CD8-positive, alpha-beta memory T cell (primary cell): Measurements from ENCODE around the gene POU6F2. TPM values are rescaled to one million over a fixed set of nuclear protein-coding genes. Genes with fewer than 3 reads are reported as not detected.

Experiments
- CTCF ChIA-PET: fragments of 350-600 bp; sonication (Branson Sonifier 250); formaldehyde crosslinking; loops from one replicate; lab custom pipeline; 2021; ENCODE audit warnings: antibody characterized with exemption; lab: Charles Lee
- POLR2A ChIA-PET: fragments of 350-600 bp; sonication (Branson Sonifier 250); formaldehyde crosslinking; loops from one replicate; lab custom pipeline; 2021; ENCODE audit warnings: antibody characterized with exemption; lab: Charles Lee
- DNase-seq, 5 donors: peaks; one replicate each; pipeline versions ENCODE4 v3.0.0 to v3.0.0-alpha.2; 2020 to 2022; ENCODE audit warnings: mixed read lengths in 1 of 5
- H3K27ac ChIP-seq: one replicate; pipeline ENCODE4 v1.7.0; 2013; ENCODE audit warnings: low read depth, mild to moderate bottlenecking, low read length, moderate library complexity
- H3K27me3 ChIP-seq: 2 replicates; pipeline ENCODE4 v1.7.0; 2013; ENCODE audit warnings: low read length, mild to moderate bottlenecking; ENCODE audit not compliant: insufficient read depth, poor library complexity, severe bottlenecking
- H3K36me3 ChIP-seq: 2 replicates; pipeline ENCODE4 v1.7.0; 2013; ENCODE audit warnings: mild to moderate bottlenecking, low read length, moderate library complexity; ENCODE audit not compliant: insufficient read depth
- H3K4me1 ChIP-seq: 2 replicates; pipeline ENCODE4 v1.7.0; 2013; ENCODE audit warnings: mild to moderate bottlenecking, low read length, moderate library complexity; ENCODE audit not compliant: insufficient read depth
- H3K4me3 ChIP-seq: 2 replicates; pipeline ENCODE4 v1.7.0; 2013; ENCODE audit warnings: mild to moderate bottlenecking, low read length
- H3K9me3 ChIP-seq: 2 replicates; pipeline ENCODE4 v1.7.0; 2013; ENCODE audit warnings: mild to moderate bottlenecking, low read length
- H3K27ac Mint-ChIP-seq, 8 donors: one replicate each; pipeline ENCODE4 v1.8.0; 2020 to 2021; ENCODE audit warnings: mixed read lengths in 8 of 8, mild to moderate bottlenecking in 6 of 8, inconsistent platforms in 3 of 8, moderate library complexity in 3 of 8
- H3K27me3 Mint-ChIP-seq, 2 donors: one replicate each; pipeline ENCODE4 v1.8.0; 2020 to 2021; ENCODE audit warnings: mixed read lengths in 2 of 2, mild to moderate bottlenecking in 1 of 2, moderate library complexity in 1 of 2
- H3K36me3 Mint-ChIP-seq, 3 donors: one replicate each; pipeline ENCODE4 v1.8.0; 2020 to 2021; ENCODE audit warnings: mixed read lengths in 3 of 3, inconsistent platforms in 1 of 3, mild to moderate bottlenecking in 1 of 3
- H3K4me1 Mint-ChIP-seq, 3 donors: one replicate each; pipeline ENCODE4 v1.8.0; 2020 to 2021; ENCODE audit warnings: mixed read lengths in 3 of 3, inconsistent platforms in 1 of 3, mild to moderate bottlenecking in 1 of 3
- H3K4me3 Mint-ChIP-seq, 7 donors: one replicate each; pipeline ENCODE4 v1.8.0; 2020 to 2021; ENCODE audit warnings: mixed read lengths in 7 of 7, mild to moderate bottlenecking in 6 of 7, moderate library complexity in 4 of 7, inconsistent platforms in 2 of 7
- H3K9me3 Mint-ChIP-seq, 5 donors: one replicate each; pipeline ENCODE4 v1.8.0; 2020 to 2022; ENCODE audit warnings: mixed read lengths in 5 of 5, mild to moderate bottlenecking in 3 of 5, moderate library complexity in 2 of 5, inconsistent platforms in 1 of 5
- polyA plus RNA-seq: library from polyadenylated mRNA; unstranded; fragments of 300-500 nt; fragmentation: Illumina TruSeq; gene quantifications from one replicate; pipeline ENCODE4 v1.2.3, GENCODE V29; 2021
- total RNA-seq, 2 experiments: library from RNA; stranded (reverse); gene quantifications; one replicate each; pipeline ENCODE4 v1.2.3, GENCODE V29; 2021

Gene POU6F2
- total and polyA plus RNA-seq, 3 experiments from 2014 or later, result not detected

DNA sequence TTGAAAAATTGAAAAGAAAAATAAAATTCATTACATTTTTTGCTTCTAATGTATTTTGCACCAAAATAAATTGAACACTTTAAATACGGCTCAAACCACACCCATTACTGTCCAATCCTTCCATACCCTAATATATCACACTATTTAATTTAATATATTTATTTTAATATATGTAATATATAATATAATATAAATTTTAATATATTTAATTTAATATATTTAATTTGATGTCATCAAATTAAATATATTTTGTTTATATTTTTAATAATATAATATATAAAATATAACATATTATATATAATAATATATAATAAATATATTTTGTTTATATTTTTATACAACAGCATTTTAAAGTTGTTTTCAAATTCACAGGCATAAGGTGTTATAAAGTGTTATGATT is 15.7 kb upstream of the POU6F2 start:
- no peak overlapping the region for H3K4me3 Mint-ChIP-seq
- POLR2A ChIA-PET, result no interaction called here

GRCh38 chr7:38964921-38965320 is 12.8 kb upstream of the POU6F2 start:
- ChIA-PET CTCF (no interaction called here), POLR2A (no interaction called here)
- H3K4me1 Mint-ChIP-seq, result no peaks in the 10 kb centered on the region
- peaks cover 4 to 11% of the 10 kb centered on the region in 2 donors for H3K27me3 Mint-ChIP-seq
- Histone ChIP-seq H3K36me3 (no peaks in the 10 kb centered on the region), H3K4me3 (no peak overlapping the region), H3K4me1 (no peaks in the 10 kb centered on the region), H3K27me3 (no peaks in the 10 kb centered on the region), H3K27ac (no peak overlapping the region), H3K9me3 (no peaks in the 10 kb centered on the region)
- DNase-seq, result no peak
- H3K4me3 Mint-ChIP-seq, result no peak overlapping the region
- H3K27ac Mint-ChIP-seq, result no peak overlapping the region
- H3K9me3 Mint-ChIP-seq, result peaks cover 0 to 9% (median 4%) of the 10 kb centered on the region in 5 donors
- H3K36me3 Mint-ChIP-seq, result peaks cover 0 to 2% (median 0%) of the 10 kb centered on the region in 3 donors

More for the DNA sequence above, 15.7 kb upstream of the POU6F2 start:
- Histone ChIP-seq H3K36me3 (no peaks in the 10 kb centered on the region), H3K27me3 (no peaks in the 10 kb centered on the region), H3K27ac (no peak overlapping the region), H3K4me3 (no peak overlapping the region), H3K4me1 (no peaks in the 10 kb centered on the region), H3K9me3 (no peaks in the 10 kb centered on the region)
- DNase-seq, result no peak
- Mint-ChIP-seq H3K36me3 (no peaks in the 10 kb centered on the region), H3K27ac (no peak overlapping the region), H3K9me3 (peaks cover 0 to 9% (median 4%) of the 10 kb centered on the region in 5 donors), H3K4me1 (no peaks in the 10 kb centered on the region), H3K27me3 (peaks cover 6 to 23% of the 10 kb centered on the region in 2 donors)
- CTCF ChIA-PET, result no interaction called here

GRCh38 chr7:38973760-38974159 is 3.9 kb upstream of the POU6F2 start:
- H3K27me3 Mint-ChIP-seq, result peaks cover 34 to 46% of the 10 kb centered on the region in 2 donors
- Histone ChIP-seq H3K27me3 (peaks cover 4% of the 10 kb centered on the region), H3K9me3 (no peaks in the 10 kb centered on the region), H3K4me3 (no peak overlapping the region), H3K4me1 (no peaks in the 10 kb centered on the region), H3K36me3 (no peaks in the 10 kb centered on the region), H3K27ac (no peak overlapping the region)
- H3K9me3 Mint-ChIP-seq, result peaks cover 0 to 2% (median 0%) of the 10 kb centered on the region in 5 donors
- POLR2A ChIA-PET, result no interaction called here
- H3K27ac Mint-ChIP-seq, result no peak overlapping the region
- H3K4me1 Mint-ChIP-seq, result no peaks in the 10 kb centered on the region
- CTCF ChIA-PET, result no interaction called here
- H3K4me3 Mint-ChIP-seq, result no peak overlapping the region
- peaks cover 0 to 2% (median 0%) of the 10 kb centered on the region in 3 donors for H3K36me3 Mint-ChIP-seq
- DNase-seq, result no peak

DNA sequence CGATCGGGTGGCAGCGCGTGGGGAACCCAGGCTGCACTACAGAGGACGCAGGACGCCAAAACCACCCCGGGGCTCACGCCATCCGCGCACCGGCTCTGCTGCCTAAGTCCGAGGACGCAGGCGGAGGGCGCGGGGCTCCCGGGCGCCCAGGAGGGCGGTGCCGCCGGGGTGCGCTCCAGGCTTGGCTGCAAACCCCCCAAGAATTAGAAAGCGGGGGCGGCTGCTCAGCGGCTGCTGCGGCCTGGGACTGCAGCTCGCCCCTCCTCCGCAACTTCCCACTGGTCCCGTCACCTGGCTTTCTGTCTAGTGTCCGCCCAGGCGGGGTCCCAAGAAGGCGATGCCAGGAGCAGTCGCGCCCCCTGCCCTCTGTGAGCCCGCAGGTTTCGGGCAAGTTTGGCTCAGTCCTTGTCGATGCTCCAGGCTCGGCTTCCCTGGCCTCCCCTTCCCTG is 1.7 kb upstream of the POU6F2 start:
- Mint-ChIP-seq H3K4me3 (no peak overlapping the region), H3K36me3 (peaks cover 0 to 2% (median 0%) of the 10 kb centered on the region in 3 donors), H3K27me3 (peaks cover 33 to 56% of the 10 kb centered on the region in 2 donors), H3K27ac (no peak overlapping the region), H3K9me3 (peaks cover 0 to 2% (median 0%) of the 10 kb centered on the region in 5 donors), H3K4me1 (no peaks in the 10 kb centered on the region)
- POLR2A ChIA-PET, result no interaction called here
- H3K27me3 ChIP-seq, result no peaks in the 10 kb centered on the region
- CTCF ChIA-PET, result no interaction called here
- no peaks in the 10 kb centered on the region for H3K9me3 ChIP-seq
- H3K4me3 ChIP-seq, result no peak overlapping the region
- no peaks in the 10 kb centered on the region for H3K4me1 ChIP-seq
- no peak overlapping the region for H3K27ac ChIP-seq
- DNase-seq, result no peak
- no peaks in the 10 kb centered on the region for H3K36me3 ChIP-seq

- Mint-ChIP-seq H3K27me3 (peaks cover 35 to 57% of the 10 kb centered on the region in 2 donors), H3K4me1 (no peaks in the 10 kb centered on the region), H3K4me3 (no peak overlapping the region), H3K36me3 (no peaks in the 10 kb centered on the region), H3K9me3 (peaks cover 0 to under 1% (median 0%) of the 10 kb centered on the region in 5 donors), H3K27ac (no peak overlapping the region)
- no peaks in the 10 kb centered on the region for H3K9me3 ChIP-seq
- H3K4me3 ChIP-seq, result no peak overlapping the region
- ChIA-PET CTCF (no interaction called here), POLR2A (no interaction called here)
- DNase-seq, result no peak
- H3K27ac ChIP-seq, result no peak overlapping the region
- no peaks in the 10 kb centered on the region for H3K36me3 ChIP-seq
- H3K4me1 ChIP-seq, result no peaks in the 10 kb centered on the region
- H3K27me3 ChIP-seq, result no peaks in the 10 kb centered on the region
Measured at GRCh38 chr7:38978491-38978890, 782 bp downstream of the POU6F2 start.

- peaks cover 0 to 19% of the 10 kb centered on the region in 2 donors for H3K27me3 Mint-ChIP-seq
- ChIA-PET CTCF (no interaction called here), POLR2A (no interaction called here)
- no peak overlapping the region for H3K27ac Mint-ChIP-seq
- H3K27ac ChIP-seq, result no peak overlapping the region
- no peaks in the 10 kb centered on the region for H3K4me1 Mint-ChIP-seq
- H3K4me1 ChIP-seq, result no peaks in the 10 kb centered on the region
- no peak overlapping the region for H3K4me3 ChIP-seq
- H3K9me3 Mint-ChIP-seq, result peaks cover 0 to 3% (median 0%) of the 10 kb centered on the region in 5 donors
- H3K27me3 ChIP-seq, result no peaks in the 10 kb centered on the region
- no peaks in the 10 kb centered on the region for H3K36me3 Mint-ChIP-seq
- H3K4me3 Mint-ChIP-seq, result no peak overlapping the region
- H3K36me3 ChIP-seq, result no peaks in the 10 kb centered on the region
- DNase-seq, result no peak
- no peaks in the 10 kb centered on the region for H3K9me3 ChIP-seq
Measured at GRCh38 chr7:38992203-38992602, 14.5 kb downstream of the POU6F2 start.

DNA sequence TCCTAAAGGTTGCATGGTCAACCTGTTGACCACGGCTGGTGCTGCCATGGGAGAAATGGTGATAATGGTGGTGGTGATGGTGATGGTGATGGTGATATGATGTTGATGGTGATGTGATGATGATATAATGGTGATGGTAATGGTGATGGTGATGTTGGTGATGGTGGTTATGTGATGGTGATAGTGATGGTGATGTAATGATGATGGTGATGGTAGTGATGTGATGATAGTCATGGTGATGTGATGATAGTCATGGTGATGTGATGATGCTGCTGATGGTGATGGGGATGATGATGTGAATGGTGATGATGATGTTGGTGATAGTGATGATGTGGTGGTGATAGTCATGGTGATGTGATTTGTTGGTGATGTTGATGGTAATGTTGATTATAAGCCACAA is 23.9 kb downstream of the POU6F2 start:
- CTCF ChIA-PET, result no interaction called here
- H3K27me3 ChIP-seq, result no peaks in the 10 kb centered on the region
- no peak overlapping the region for H3K4me3 Mint-ChIP-seq
- H3K36me3 Mint-ChIP-seq, result no peaks in the 10 kb centered on the region
- H3K4me1 ChIP-seq, result no peaks in the 10 kb centered on the region
- H3K9me3 ChIP-seq, result no peaks in the 10 kb centered on the region
- POLR2A ChIA-PET, result no interaction called here
- H3K9me3 Mint-ChIP-seq, result no peaks in the 10 kb centered on the region
- no peaks in the 10 kb centered on the region for H3K27me3 Mint-ChIP-seq
- H3K27ac Mint-ChIP-seq, result no peak overlapping the region
- H3K4me3 ChIP-seq, result no peak overlapping the region
- DNase-seq, result no peak
- H3K27ac ChIP-seq, result no peak overlapping the region
- H3K36me3 ChIP-seq, result no peaks in the 10 kb centered on the region
- H3K4me1 Mint-ChIP-seq, result no peaks in the 10 kb centered on the region

- Histone ChIP-seq H3K27me3 (no peaks in the 10 kb centered on the region), H3K27ac (no peak overlapping the region), H3K4me3 (no peak overlapping the region), H3K4me1 (no peaks in the 10 kb centered on the region), H3K36me3 (no peaks in the 10 kb centered on the region), H3K9me3 (no peaks in the 10 kb centered on the region)
- H3K4me1 Mint-ChIP-seq, result no peaks in the 10 kb centered on the region
- no peak for DNase-seq
- ChIA-PET CTCF (no interaction called here), POLR2A (no interaction called here)
- no peak overlapping the region for H3K27ac Mint-ChIP-seq
- no peaks in the 10 kb centered on the region for H3K9me3 Mint-ChIP-seq
- no peaks in the 10 kb centered on the region for H3K27me3 Mint-ChIP-seq
- no peak overlapping the region for H3K4me3 Mint-ChIP-seq
- H3K36me3 Mint-ChIP-seq, result no peaks in the 10 kb centered on the region
Measured at GRCh38 chr7:39002755-39003154, 25.0 kb downstream of the POU6F2 start.
